DND-41 (cell line): ENCODE measurements around the gene TGFBRAP1.

Experiments
- ATAC-seq: fragments of 200-7000 bp; cut with Tn5 transposase; 3 replicates; pipeline ENCODE4 v1.9.1; 2021; ENCODE audit warnings: low read depth; ENCODE audit not compliant: insufficient read depth
- DNase-seq: peaks from one replicate; pipeline ENCODE4 v3.0.0-alpha.2; 2020
- H2AFZ ChIP-seq: 2 replicates; pipeline ENCODE4 v1.6.0; 2012; ENCODE audit warnings: low read depth, low read length
- H3K27ac ChIP-seq: 2 replicates; pipeline ENCODE4 v1.5.1; 2012; ENCODE audit warnings: low read length, inconsistent platforms
- H3K27me3 ChIP-seq: fragments of 200-600 bp; sonication (generic); 2 replicates; pipeline ENCODE4 v1.6.0; 2012; ENCODE audit warnings: low read length, mild to moderate bottlenecking, inconsistent platforms; ENCODE audit not compliant: insufficient read depth, poor library complexity
- H3K36me3 ChIP-seq: 2 replicates; pipeline ENCODE4 v1.5.1; 2012; ENCODE audit warnings: low read length, inconsistent platforms; ENCODE audit not compliant: insufficient read depth
- H3K4me1 ChIP-seq: 2 replicates; pipeline ENCODE4 v1.5.1; 2012; ENCODE audit warnings: mild to moderate bottlenecking, low read length; ENCODE audit not compliant: insufficient read depth
- H3K4me2 ChIP-seq: 2 replicates; pipeline ENCODE4 v1.6.0; 2012; ENCODE audit warnings: mild to moderate bottlenecking, moderate library complexity, low read length, inconsistent platforms; ENCODE audit not compliant: insufficient read depth
- H3K4me3 ChIP-seq, 2 experiments: fragments of 200-600 bp in 1 of 2; shearing (Covaris generic) in 1 of 2; 2 replicates each; pipeline ENCODE4 v1.5.1; 2012 to 2016; ENCODE audit warnings: inconsistent platforms in 2 of 2, low read length in 2 of 2, mild to moderate bottlenecking in 2 of 2, low read depth in 1 of 2, moderate library complexity in 1 of 2
- H3K79me2 ChIP-seq: 2 replicates; pipeline ENCODE4 v1.6.0; 2012; ENCODE audit warnings: low read length, inconsistent platforms; ENCODE audit not compliant: insufficient read depth
- H3K9ac ChIP-seq: 2 replicates; pipeline ENCODE4 v1.6.0; 2012; ENCODE audit warnings: low read depth, mild to moderate bottlenecking, inconsistent platforms, low read length, moderate library complexity
- H3K9me3 ChIP-seq: 2 replicates; pipeline ENCODE4 v1.5.1; 2012; ENCODE audit warnings: low read length, moderate library complexity, mild to moderate bottlenecking, inconsistent platforms; ENCODE audit not compliant: insufficient read depth, severe bottlenecking
- H4K20me1 ChIP-seq: 2 replicates; pipeline ENCODE4 v1.6.0; 2012; ENCODE audit warnings: low read length; ENCODE audit not compliant: insufficient read depth
- CTCF ChIP-seq: IDR thresholded peaks from 2 replicates; pipeline ENCODE4 v1.5.1; 2012; ENCODE audit warnings: borderline replicate concordance, low read length, moderate library complexity, mild to moderate bottlenecking; ENCODE audit not compliant: poor library complexity, severe bottlenecking; ENCODE audit errors: extremely low read depth
- EZH2 ChIP-seq: IDR thresholded peaks from 3 replicates; pipeline ENCODE4 v1.6.1; 2012; ENCODE audit warnings: borderline replicate concordance, low read depth, mild to moderate bottlenecking, moderate library complexity, low read length, inconsistent platforms; ENCODE audit not compliant: severe bottlenecking

The TGFBRAP1 gene

GRCh38 chr2:105307146-105307545, 22.4 kb downstream of the TGFBRAP1 start:
- ATAC-seq (no peak), DNase-seq (no peak)
- no peak for TF ChIP-seq EZH2
- TF ChIP-seq CTCF: no peak
- Histone ChIP-seq H2AFZ (no peak overlapping the region), H3K9ac (no peak overlapping the region), H3K27ac (no peak overlapping the region), H3K79me2 (peaks cover 51% of the 10 kb centered on the region), H3K36me3 (peaks cover 32% of the 10 kb centered on the region), H3K4me2 (no peak overlapping the region), H3K4me1 (no peaks in the 10 kb centered on the region), H3K4me3 (no peak overlapping the region), H4K20me1 (peaks cover 29% of the 10 kb centered on the region; the same call in 1 of the 2 replicates), H3K27me3 (no peaks in the 10 kb centered on the region), H3K9me3 (no peaks in the 10 kb centered on the region)

GRCh38 chr2:105301646-105302045, 27.9 kb downstream of the TGFBRAP1 start:
- DNase-seq (peak; percentile 10), ATAC-seq (peak; percentile 69; the same call in 2 of the 3 replicates)
- Histone ChIP-seq H3K27ac (no peak overlapping the region), H3K9ac (no peak overlapping the region), H3K27me3 (no peaks in the 10 kb centered on the region), H3K9me3 (no peaks in the 10 kb centered on the region), H4K20me1 (peaks cover 3% of the 10 kb centered on the region; the same call in 1 of the 2 replicates), H3K79me2 (peaks cover 40% of the 10 kb centered on the region), H3K4me1 (no peaks in the 10 kb centered on the region), H3K4me2 (no peak overlapping the region), H2AFZ (no peak overlapping the region), H3K36me3 (peaks cover 33% of the 10 kb centered on the region), H3K4me3 (no peak overlapping the region)
- no peak for TF ChIP-seq CTCF
- TF ChIP-seq EZH2: no peak

GRCh38 chr2:105299290-105299689, 30.2 kb downstream of the TGFBRAP1 start:
- no peak overlapping the region for H3K27ac ChIP-seq
- TF ChIP-seq EZH2 (no peak), CTCF (no peak)
- H3K4me1 ChIP-seq: no peaks in the 10 kb centered on the region
- peaks cover 34% of the 10 kb centered on the region for H3K79me2 ChIP-seq
- ATAC-seq: no peak
- DNase-seq: no peak
- no peak overlapping the region for H3K4me3 ChIP-seq
- H3K9ac ChIP-seq: no peak overlapping the region
- H3K9me3 ChIP-seq: no peaks in the 10 kb centered on the region
- H2AFZ ChIP-seq: no peak overlapping the region
- no peak overlapping the region for H3K4me2 ChIP-seq
- no peaks in the 10 kb centered on the region for H3K27me3 ChIP-seq
- peaks cover 3% of the 10 kb centered on the region; the same call in 1 of the 2 replicates for H4K20me1 ChIP-seq
- H3K36me3 ChIP-seq: peaks cover 46% of the 10 kb centered on the region

- Histone ChIP-seq H3K27me3 (no peaks in the 10 kb centered on the region), H3K4me2 (no peak overlapping the region), H3K79me2 (peaks cover 33% of the 10 kb centered on the region), H3K9ac (no peak overlapping the region), H3K36me3 (peaks cover 46% of the 10 kb centered on the region), H4K20me1 (no peaks in the 10 kb centered on the region; the same call in 1 of the 2 replicates), H3K9me3 (no peaks in the 10 kb centered on the region), H2AFZ (no peak overlapping the region), H3K27ac (no peak overlapping the region), H3K4me3 (no peak overlapping the region), H3K4me1 (no peaks in the 10 kb centered on the region)
- DNase-seq (no peak), ATAC-seq (no peak)
- TF ChIP-seq CTCF (no peak), EZH2 (no peak)
These were observed 31.5 kb downstream of the TGFBRAP1 start for GRCh38 chr2:105298017-105298416.
